ENCODE results near the gene YPEL5. TPM values are rescaled to one million over a fixed set of nuclear protein-coding genes. Genes with fewer than 3 reads are reported as not detected.

YPEL5 gene
- total RNA-seq, 1 experiment from 2014 or later: 29.9 TPM

DNA sequence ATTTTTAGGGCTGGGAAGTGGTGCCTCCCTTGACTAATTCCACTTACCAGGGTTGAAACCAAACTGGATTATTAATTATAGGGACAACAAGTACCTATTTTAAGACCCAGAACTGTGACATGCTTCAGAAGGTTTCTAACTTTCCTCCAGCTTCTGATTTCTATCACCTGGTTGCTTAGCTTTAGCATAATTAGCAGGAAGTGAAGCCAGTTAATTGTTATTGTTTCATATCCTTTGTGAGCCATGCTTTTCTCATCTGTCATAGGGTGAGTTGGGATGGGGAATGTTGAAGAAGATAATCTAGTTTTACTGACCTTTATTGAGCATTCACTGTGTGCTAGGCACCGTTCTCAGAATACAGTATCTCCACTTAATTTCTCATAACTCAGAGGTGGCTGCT lies 3.2 kb downstream of the YPEL5 start:
- ATAC-seq (no peak), DNase-seq (no peak)
- Histone ChIP-seq H4K20me1 (ENCODE audit: low read length) (no peaks in the 10 kb centered on the region), H3K9ac (ENCODE audit: low read length) (no peak overlapping the region), H3K27ac (ENCODE audit: low read length) (no peak overlapping the region), H3K27me3 (ENCODE audit: low read length) (no peaks in the 10 kb centered on the region), H3K4me3 (ENCODE audit: low read length) (no peak overlapping the region; the same call in 1 of the 2 replicates), H2AFZ (ENCODE audit: low read length) (no peak overlapping the region), H3F3A (ENCODE audit: low read length, unreplicated experiment) (no peaks in the 10 kb centered on the region), H3K4me1 (ENCODE audit: insufficient read depth, low read length) (peaks cover 37% of the 10 kb centered on the region), H3K4me2 (ENCODE audit: low read length) (peak overlapping the region; percentile 94), H3K36me3 (ENCODE audit: low read depth, low read length) (no peaks in the 10 kb centered on the region), H3K9me2 (replicated peaks; ENCODE audit: low read length) (no peaks in the 10 kb centered on the region), H3K79me2 (ENCODE audit: low read length) (peaks cover 11% of the 10 kb centered on the region; the same call in 1 of the 2 replicates), H3K9me3 (ENCODE audit: low read length) (no peaks in the 10 kb centered on the region)
- TF ChIP-seq CTCF (conservative IDR thresholded peaks at IDR 0.05; ENCODE audit: low read depth, low read length) (no peak), EZH2phosphoT487 (IDR thresholded peaks at IDR 0.05; ENCODE audit: borderline replicate concordance, low read length) (no peak)
- BruUV-seq (replicated peaks): no TSS peak
- intact Hi-C loops (cut with micrococcal nuclease): no loop called here
- CTCF ChIA-PET: interaction anchor here (0.5 to 0.9 kb wide), 2 partner anchors 15 to 493 kb away, joined by 4 to 5 read pairs; no protein-coding TSS in a partner anchor
- POLR2A ChIA-PET (ENCODE audit: unreplicated experiment): no interaction called here

DNA sequence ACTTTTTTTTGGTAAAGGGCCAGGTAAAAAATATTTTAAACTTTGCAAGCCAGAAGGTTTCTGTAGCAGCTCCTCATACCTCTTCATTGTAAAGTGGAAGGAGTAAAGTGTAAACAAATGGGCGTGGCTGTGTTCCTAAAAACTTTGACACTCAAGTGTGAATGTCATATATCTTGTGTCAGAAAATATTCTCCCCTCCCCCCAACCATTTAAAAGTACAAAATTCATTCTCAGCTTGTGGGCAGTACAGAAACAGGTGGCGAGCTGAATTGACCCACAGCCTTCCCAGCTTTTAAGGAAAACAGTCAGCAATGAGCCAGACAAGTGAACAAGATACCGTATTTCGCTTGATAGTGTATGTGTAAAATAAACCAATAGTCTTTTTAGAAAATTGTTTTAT lies 4.0 kb downstream of the YPEL5 start:
- no peaks in the 10 kb centered on the region for H3K27me3 ChIP-seq (ENCODE audit: low read length)
- H3K4me3 ChIP-seq (ENCODE audit: low read length): no peak overlapping the region
- H2AFZ ChIP-seq (ENCODE audit: low read length): no peak overlapping the region
- ChIA-PET POLR2A (ENCODE audit: unreplicated experiment) (no interaction called here), CTCF (interaction anchor here (0.5 to 0.9 kb wide), 2 partner anchors 14 to 493 kb away, joined by 4 to 5 read pairs; no protein-coding TSS in a partner anchor)
- no peaks in the 10 kb centered on the region for H3K9me3 ChIP-seq (ENCODE audit: low read length)
- H3K27ac ChIP-seq (ENCODE audit: low read length): no peak overlapping the region
- intact Hi-C loops (cut with micrococcal nuclease): no loop called here
- peaks cover 34% of the 10 kb centered on the region for H3K4me1 ChIP-seq (ENCODE audit: insufficient read depth, low read length)
- H3K4me2 ChIP-seq (ENCODE audit: low read length): no peak overlapping the region
- ATAC-seq: no peak
- H3K36me3 ChIP-seq (ENCODE audit: low read depth, low read length): no peaks in the 10 kb centered on the region
- DNase-seq: no peak
- no peaks in the 10 kb centered on the region for H4K20me1 ChIP-seq (ENCODE audit: low read length)
- TF ChIP-seq CTCF (conservative IDR thresholded peaks at IDR 0.05; ENCODE audit: low read depth, low read length) (no peak), EZH2phosphoT487 (IDR thresholded peaks at IDR 0.05; ENCODE audit: borderline replicate concordance, low read length) (no peak), EZH2 (IDR thresholded peaks at IDR 0.05; ENCODE audit: low read length, unreplicated experiment) (no peak)
- H3F3A ChIP-seq (ENCODE audit: low read length, unreplicated experiment): no peaks in the 10 kb centered on the region
- BruUV-seq (replicated peaks): no TSS peak
- no peaks in the 10 kb centered on the region for H3K9me2 ChIP-seq (replicated peaks; ENCODE audit: low read length)
- H3K9ac ChIP-seq (ENCODE audit: low read length): no peak overlapping the region
- peaks cover 11% of the 10 kb centered on the region; the same call in 1 of the 2 replicates for H3K79me2 ChIP-seq (ENCODE audit: low read length)

DNA sequence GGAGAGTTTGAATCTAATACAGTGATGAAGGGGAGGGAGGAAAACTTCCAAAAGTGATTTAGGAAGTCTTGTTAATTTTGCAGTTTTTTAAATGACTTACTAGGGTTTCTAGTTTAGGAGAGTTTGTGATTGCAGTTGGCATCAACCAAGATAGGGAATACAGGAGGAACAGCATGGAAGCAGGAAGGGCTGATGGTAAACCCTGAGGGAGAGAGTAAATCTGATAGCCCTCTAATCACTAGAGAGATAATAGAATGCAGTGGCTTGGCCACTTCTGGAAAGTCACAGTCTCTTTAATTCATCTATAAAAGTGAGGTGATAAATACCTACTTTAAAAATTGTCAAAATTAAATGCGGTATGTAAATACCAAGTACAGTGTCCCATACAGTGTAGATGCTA lies 5.6 kb downstream of the YPEL5 start:
- no peak overlapping the region for H3K4me3 ChIP-seq (ENCODE audit: low read length)
- intact Hi-C loops (cut with micrococcal nuclease): no loop called here
- no TSS peak for BruUV-seq (replicated peaks)
- no peak for DNase-seq
- ChIA-PET CTCF (no interaction called here), POLR2A (ENCODE audit: unreplicated experiment) (no interaction called here)
- peaks cover 11% of the 10 kb centered on the region; the same call in 1 of the 2 replicates for H3K79me2 ChIP-seq (ENCODE audit: low read length)
- H3K4me2 ChIP-seq (ENCODE audit: low read length): no peak overlapping the region
- no peak for TF ChIP-seq EZH2phosphoT487 (IDR thresholded peaks at IDR 0.05; ENCODE audit: borderline replicate concordance, low read length)
- TF ChIP-seq CTCF (conservative IDR thresholded peaks at IDR 0.05; ENCODE audit: low read depth, low read length): no peak
- no peak for TF ChIP-seq EZH2 (IDR thresholded peaks at IDR 0.05; ENCODE audit: low read length, unreplicated experiment)
- H3K36me3 ChIP-seq (ENCODE audit: low read depth, low read length): 0 out of 2 replicates have a peak, but pooled peaks cover 7% of the 10 kb centered on the region
- H4K20me1 ChIP-seq (ENCODE audit: low read length): no peaks in the 10 kb centered on the region
- no peaks in the 10 kb centered on the region for H3K9me3 ChIP-seq (ENCODE audit: low read length)
- no peak overlapping the region for H3K27ac ChIP-seq (ENCODE audit: low read length)
- H3F3A ChIP-seq (ENCODE audit: low read length, unreplicated experiment): no peaks in the 10 kb centered on the region
- ATAC-seq: no peak
- no peak overlapping the region for H3K9ac ChIP-seq (ENCODE audit: low read length)
- H3K27me3 ChIP-seq (ENCODE audit: low read length): no peaks in the 10 kb centered on the region
- no peaks in the 10 kb centered on the region for H3K9me2 ChIP-seq (replicated peaks; ENCODE audit: low read length)
- H3K4me1 ChIP-seq (ENCODE audit: insufficient read depth, low read length): peaks cover 30% of the 10 kb centered on the region
- H2AFZ ChIP-seq (ENCODE audit: low read length): no peak overlapping the region

Measured in PC-3 (cell line).